ENCODE data around the gene TBCC.

GRCh38 chr6:42722497-42722896 lies 23.4 kb downstream of the TBCC start, which contains the start of gene PRPH2:
- TF ChIP-seq CTCF (IDR thresholded peaks at IDR 0.05; ENCODE audit: low read length) (no peak), EZH2 (optimal IDR thresholded peaks at IDR 0.05; ENCODE audit: low read depth, low read length) (no peak), EZH2phosphoT487 (IDR thresholded peaks at IDR 0.05; ENCODE audit: low read length) (no peak)

Data from MM.1S (cell line).